OCI-LY3 (cell line): ENCODE measurements around the gene GSC2.

Source experiments
- CTCF ChIP-seq: fragments of 200-600, 300-600 bp; sonication (generic); IDR thresholded peaks from 2 replicates; pipeline ENCODE4 v1.5.1; 2014; ENCODE audit warnings: antibody characterized with exemption, low read length, low read depth
- EZH2phosphoT487 ChIP-seq: fragments of 200-600 bp; shearing (Covaris generic); IDR thresholded peaks from 2 replicates; pipeline ENCODE4 v1.6.1; 2018; ENCODE audit warnings: antibody characterized with exemption, mixed run types, low read depth

GRCh38 chr22:19134176-19134831 is 15.8 kb downstream of the GSC2 start:
- no peak for TF ChIP-seq CTCF
- TF ChIP-seq EZH2phosphoT487 = no peak
